Activated CD8-positive, alpha-beta memory T cell treated with anti-CD3 and anti-CD28 coated beads for 1 hour (primary cell): ENCODE data around the gene PI16.

Experiments
- DNase-seq, 2 donors: peaks; one replicate each; pipeline ENCODE4 v3.0.0-alpha.2; 2020; ENCODE audit warnings: low read depth in 1 of 2; ENCODE audit errors: extremely low read depth in 1 of 2

The PI16 gene

DNA sequence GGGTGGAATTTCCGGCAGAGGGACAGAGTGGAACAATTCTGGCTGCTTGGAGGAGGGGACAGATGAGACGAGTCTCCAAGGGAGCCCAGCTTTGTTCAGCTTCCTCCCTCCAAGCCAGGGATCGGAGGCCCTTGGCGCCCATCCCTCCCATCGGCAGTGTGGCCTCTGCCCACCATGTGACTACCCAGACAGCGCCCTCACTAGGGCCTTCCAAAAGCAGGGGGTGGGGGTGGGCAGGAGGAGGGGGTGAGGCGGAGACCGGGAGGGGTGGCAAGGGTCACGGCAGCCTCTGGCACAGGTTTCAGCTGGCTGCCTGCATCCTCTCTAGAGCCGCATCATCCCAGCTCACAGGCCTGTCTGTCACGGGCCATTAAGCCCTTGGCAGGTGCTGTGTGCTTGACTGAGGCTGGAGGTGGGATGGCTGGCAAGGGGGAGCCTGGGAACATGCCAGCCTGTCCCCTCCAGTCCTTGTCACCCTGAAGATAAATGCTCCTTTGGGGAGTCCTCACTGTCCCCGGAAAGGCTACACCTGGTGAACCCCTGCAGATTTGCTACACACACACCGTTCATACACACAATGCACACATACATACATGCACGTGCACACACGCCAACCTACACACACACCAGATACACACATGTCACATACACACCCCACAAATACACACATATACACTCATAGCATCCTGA is 44.7 kb downstream of the PI16 start:
- DNase-seq, result no peak

DNA sequence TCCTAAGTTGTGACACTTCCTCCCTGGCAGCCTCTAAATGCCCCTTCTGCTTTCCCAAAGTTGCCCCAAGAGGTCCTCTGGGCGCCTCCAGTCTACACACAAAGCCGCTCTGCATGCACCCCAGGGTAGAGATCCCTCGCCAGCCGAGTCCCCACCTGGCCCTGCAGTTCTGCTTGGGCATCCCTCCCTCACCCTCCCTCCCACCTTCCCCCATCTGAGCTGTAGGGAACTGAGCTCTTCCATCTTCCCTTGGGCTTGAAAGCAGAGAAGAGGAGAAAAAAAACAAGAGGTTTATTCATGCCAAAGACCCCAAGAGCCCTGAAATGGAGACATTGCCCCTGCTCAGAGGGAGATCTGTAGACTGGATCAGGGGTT is 45.2 kb downstream of the PI16 start:
- DNase-seq, result no peak

DNA sequence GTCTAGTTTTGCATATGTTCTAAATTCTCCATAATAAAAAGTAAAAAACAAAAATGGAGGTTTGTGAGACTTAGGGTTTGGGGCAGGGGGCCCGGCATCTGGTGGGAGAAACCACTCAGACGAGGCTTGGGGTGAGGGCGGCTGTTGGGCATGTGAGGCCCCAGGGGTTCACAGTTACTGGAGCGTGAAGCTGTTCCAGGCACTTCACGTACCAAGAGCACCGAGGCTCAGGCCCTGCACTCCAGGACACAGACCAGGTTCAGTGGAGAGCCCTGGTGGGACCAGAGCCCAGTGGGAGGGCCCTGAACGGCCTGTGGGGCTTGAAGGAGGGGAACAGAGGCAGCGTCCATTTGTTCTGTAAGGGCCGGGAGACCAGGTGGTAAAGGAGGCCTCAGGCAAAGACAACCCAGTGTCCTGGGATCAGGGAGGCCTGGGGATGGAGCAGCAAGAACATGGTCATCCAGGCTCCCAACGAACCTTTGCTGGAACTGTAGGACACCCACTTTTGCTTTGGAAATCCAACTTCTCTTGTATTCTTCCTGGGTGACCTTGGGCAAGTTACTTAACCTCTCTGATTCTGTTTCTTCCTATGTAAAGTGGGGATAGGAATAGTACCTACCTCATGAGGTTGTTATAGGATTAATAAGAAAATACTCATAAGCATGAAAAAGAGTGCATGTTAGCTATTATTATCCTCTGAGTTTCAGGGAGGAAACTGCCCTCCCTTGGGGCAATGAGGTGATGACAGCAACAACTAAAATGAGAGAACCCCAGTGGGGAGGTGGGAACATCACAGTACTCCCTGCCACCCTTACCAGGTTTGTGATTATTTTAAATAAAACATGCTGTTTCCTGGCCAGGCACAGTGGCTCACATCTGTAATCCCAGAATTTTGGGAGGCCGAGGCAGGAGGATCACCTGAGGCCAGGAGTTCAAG is 49.8 kb downstream of the PI16 start:
- DNase-seq, result no peak

DNA sequence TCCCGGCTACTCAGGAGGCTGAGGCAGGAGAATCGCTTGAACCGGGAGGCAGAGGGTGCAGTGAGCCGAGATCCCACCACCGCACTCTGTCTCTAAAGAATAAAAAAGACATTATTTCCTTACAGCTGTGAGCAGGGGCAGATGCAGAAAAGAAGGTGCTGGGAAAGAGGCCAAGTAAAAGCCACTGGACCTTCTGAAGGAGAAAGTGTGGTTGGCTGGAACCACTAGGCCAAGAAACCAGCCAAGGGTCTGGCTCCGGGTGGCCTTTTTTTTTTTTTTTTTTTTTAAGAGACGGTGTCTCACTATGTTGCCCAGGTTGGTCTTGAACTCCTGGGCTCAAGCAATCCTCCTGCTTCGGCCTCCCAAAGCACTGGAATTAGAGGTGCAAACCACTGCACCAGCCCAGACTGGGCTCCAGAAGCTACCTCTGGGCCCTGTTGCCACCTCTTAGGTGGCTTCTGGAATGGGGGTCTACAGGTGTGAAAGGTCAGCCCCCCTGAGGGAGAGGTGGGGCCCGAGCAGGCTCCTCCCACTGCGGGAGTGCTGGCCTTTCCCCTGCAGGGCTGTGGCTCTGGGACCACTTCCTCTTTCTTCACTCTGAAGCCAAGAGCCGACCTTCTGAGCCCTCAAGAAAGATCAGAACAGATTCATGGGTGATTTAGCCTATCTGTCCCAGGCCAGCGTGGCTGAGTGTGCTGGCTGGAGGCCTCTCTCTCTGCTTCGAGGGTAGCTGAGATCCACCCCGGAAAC is 50.7 kb downstream of the PI16 start, which contains the start of gene FGD2:
TSS of gene FGD2 (plus strand) at position 595 of the 750 bp plus-strand sequence. CDS start 163 bp downstream, outside the sequence.
- DNase-seq, result no peak

DNA sequence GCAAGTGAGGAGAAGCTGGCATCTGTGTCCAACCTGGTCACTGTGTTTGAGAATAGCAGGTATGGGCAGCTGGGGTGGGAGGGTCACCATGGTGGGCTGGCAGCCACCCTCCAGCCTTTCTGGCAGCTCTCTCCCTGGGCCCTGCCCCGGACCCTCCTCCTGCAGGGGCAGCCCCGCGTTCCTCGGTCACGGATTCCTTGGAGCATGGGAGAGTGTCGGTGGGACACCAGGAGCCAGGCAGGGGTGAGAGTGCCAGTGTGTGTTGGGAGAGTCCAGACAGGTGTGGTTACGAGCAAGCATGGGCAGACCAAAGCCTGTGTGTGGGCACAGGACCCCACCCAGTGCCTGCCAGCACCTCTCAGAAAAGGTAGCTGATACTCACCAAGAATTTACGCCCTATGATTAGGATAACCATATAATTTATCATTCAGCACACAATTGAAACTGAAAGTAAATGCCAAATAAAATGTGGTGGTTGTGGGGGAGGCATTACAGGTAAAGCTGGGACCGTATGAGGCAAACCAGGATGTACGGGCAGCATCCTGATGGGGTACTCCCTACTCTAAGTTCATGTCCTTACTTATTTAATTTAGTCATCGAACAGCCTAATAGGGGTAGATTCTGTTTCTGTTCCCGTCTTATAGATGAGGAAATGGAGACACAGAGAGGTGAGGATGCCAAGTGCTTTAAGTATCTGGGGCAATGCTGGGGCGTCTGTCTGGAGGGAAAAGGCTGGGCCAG is 51.5 kb downstream of the PI16 start:
- no peak for DNase-seq

DNA sequence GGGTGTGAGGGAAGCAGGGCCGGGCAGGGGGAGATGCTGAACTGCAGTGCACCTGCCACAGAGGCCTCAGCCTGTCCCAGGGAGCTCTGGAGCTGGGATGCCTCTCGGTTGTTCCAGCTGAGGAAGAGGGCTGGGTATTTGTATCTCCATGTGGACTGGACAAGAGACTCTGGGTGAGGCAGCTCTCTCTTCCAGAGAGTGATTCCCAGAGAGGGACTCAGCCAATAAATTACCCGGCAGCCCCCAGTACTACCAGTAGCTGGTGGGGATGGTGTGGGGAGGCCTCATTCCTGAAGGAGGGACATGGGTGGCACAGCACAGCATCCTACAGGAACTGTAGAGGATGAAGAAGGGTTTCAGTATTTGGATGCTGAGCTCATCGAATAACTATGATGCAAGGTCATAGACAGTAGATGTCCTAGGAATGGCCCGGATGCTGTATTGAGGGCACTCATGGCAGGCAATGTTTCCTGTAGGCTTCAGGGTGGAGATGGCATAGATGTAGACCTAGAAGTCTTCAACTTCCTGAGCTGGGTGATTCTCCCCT is 52.3 kb downstream of the PI16 start:
- DNase-seq, result no peak

DNA sequence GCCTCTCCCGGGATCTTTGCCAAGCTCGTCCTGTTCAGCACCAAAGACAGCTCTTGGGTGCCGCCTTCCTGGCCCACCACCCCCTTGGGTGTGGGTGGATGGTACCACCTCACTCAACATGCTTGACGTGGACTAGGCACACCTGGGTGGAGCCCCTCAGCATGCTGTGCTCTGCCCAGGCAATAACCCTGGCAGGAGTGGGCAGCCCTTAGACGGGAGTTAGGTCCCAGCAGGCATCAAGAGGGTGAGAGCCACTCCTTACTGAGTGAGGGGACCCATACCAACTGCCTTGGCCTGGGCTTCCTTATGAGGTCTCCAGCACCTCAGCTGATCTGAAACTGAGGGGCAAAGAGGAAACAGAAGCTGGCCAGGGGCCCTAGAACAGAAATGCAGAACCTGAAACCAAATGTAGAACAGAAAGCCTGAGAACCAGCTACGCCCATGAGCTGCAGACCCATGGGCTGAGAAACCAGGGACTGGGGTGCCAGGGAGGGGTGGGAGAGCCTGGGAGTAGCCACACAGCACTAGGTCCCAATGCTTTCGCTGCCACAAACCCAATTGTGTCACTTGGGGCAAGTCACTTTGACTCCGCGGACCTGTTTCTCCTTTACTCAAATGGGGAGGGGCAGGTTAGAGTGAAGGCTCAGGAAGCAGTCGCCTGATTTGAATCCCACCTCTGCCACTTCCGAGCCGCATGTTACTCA is 53.0 kb downstream of the PI16 start:
- no peak for DNase-seq

DNA sequence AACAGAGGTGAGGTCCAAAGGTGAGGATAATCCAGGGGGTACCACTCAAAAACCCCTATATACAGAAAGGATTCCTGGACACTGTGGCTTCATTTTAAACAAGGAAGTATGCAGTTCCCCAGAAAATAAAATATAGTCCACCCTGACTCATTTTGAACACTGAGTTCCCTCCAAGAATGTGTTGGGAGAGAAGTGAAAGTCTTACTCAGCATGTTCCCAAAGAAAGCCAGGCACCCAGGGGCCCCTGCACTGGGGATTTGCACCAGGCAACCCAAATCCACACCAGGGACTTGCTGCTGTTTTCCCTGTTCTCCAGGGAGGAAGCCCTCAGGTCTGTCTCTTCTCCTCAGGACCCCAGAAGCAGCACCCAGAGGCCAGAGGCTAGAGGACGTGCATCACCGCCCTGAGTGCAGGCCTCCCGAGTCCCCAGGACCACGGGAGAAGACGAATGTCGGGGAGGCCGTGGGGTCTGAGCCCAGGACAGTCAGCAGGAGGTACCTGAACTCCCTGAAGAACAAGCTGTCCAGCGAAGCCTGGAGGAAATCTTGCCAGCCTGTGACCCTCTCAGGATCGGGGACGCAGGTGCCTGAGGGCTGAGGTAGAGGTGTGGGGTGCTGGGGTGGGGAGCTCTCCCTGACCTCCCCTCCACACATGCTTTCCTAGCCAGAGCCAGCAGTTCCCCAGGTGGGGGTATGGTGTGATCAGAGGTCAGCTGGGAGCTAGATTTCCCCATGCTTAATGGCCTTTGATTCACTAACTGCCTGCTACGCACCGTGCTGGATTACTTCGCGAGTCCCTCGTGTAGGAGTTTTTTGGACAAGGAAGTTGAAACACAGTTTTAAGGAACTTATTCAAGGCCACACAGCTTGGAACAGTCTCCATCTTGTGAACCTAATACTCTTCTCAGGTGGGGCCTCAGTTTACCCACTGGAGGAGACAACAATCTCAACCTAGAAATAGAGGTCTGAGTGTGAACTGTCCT is 54.2 kb downstream of the PI16 start:
- no peak for DNase-seq

DNA sequence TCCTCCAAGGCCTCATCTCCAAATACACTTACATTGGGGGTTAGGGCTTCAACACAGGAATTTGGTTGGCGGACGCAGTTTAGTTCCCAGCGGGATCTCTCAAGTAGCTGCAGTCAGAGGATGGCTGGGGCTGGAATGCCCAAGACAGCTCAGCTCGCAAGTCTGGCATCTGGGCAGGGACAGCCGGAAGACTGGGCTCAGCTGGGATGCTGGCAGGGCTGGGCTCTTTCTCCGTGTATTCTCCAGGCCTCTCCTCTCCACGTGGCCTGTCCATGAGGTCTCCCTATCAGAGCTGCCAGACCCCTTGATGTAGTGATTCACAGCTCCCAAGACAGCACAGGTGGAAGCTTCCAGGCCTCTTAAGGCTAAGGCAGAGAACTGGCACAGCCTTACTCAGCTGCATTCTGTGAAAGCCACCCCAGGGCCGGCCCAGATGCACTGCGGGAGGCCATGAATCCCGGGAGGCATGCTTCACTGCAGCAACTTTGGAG is 55.9 kb downstream of the PI16 start:
- no peak for DNase-seq

DNA sequence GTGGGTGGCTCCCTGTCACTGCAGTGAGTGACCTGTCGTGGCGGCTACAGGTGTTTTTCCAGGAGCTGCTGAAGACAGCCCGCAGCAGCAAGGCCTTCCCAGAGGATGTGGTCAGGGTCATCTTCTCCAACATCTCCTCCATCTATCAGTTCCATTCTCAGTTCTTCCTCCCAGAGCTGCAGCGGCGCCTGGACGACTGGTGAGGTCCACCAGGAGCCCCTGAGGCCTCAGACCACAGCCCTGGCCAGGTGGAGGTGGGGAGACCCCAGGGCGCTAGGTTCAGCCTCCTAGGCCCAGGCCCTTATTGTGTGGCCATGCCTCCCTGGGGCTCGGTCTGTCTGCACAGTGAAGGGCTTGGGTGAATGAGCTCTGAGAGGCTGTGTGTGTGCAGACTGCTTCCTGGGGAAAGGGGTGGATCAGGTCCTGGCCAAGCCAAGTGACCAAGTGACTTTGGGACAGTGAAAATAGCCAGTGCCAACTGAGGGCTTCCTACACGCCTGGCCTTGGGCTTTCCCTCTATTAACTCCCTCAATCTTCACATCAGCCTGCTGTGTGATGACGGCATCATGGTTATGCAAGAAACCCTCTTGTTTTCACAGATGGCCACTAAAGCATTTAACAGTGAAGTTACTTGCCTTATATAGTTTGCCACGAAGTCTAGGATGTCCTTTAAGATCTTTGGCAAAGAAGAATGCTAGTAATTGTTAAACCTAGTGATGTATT is 57.3 kb downstream of the PI16 start:
- DNase-seq, result no peak

DNA sequence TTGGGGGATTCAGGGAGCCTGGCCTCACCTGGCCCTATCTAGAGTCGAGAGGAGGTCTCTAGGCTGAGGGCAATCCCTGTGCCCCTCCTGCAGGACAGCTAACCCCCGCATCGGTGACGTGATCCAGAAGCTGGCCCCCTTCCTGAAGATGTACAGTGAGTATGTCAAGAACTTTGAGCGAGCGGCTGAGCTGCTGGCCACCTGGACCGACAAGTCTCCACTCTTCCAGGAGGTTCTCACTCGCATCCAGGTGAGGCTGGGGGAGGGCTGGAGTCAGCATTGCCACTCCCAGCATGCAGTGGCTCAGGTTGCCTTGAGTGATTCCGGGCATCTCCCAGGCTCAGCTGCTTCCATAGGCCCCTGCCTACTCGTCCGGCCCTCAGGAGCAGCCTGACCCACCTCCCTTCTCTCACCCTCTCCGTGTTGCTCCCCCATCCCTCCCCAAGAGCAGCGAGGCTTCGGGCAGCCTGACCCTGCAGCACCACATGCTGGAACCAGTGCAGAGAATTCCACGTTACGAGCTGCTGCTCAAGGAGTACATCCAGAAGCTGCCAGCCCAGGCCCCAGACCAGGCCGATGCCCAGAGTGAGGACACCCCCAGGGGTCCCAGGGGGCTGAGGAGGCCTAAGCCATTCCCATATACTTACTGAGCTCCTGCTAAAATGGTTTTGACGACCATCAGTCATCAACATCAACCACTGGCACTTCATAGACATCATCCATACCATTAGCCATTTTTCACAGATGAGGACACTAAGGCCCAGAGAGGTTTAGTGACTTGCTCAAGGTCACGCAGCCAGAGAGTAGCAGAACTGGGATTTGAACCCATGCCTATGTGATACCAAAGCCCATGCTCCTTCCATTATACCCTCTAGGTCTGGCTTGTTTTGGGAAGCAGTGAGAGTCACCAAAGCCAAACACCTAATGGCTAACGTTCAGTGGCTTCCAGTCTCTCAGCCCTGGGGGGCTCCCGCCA is 59.3 kb downstream of the PI16 start:
- DNase-seq, result no peak
